PC-3 (cell line): ENCODE results near the gene SFTPB. TPM values are rescaled to one million over a fixed set of nuclear protein-coding genes. Genes with fewer than 3 reads are reported as not detected.

Experiments
- ATAC-seq: fragments of 200-7000 bp; cut with Tn5 transposase; 2 replicates; pipeline ENCODE4 v1.9.1; 2020; ENCODE audit warnings: mild to moderate bottlenecking, moderate library complexity
- BruUV-seq: library from RNA; stranded (reverse); fragments of 400-500 nt; replicated peaks from 2 replicates; lab custom pipeline; 2021; lab: Mats Ljungman, UMichigan
- CTCF ChIA-PET: fragments of 300-600 bp; sonication (Branson Sonifier 250); formaldehyde crosslinking; loops from one replicate; lab custom pipeline; 2022; ENCODE audit warnings: antibody characterized with exemption; lab: Charles Lee
- POLR2A ChIA-PET: fragments of 300-600 bp; sonication (Branson Sonifier 250); formaldehyde crosslinking; loops from one replicate; lab custom pipeline; 2022; ENCODE audit warnings: antibody characterized with exemption; ENCODE audit not compliant: unreplicated experiment; lab: Charles Lee
- DNase-seq: peaks from one replicate; pipeline ENCODE4 v3.0.0-alpha.2; 2015
- H2AFZ ChIP-seq: fragments of 300-600 bp; sonication (generic); 2 replicates; pipeline ENCODE4 v1.6.0; 2016; ENCODE audit warnings: antibody characterized with exemption, low read length
- H3F3A ChIP-seq: fragments of 300-600 bp; sonication (generic); one replicate; pipeline ENCODE4 v1.6.0; 2017; ENCODE audit warnings: antibody characterized with exemption, low read length, control low read depth, mild to moderate bottlenecking; ENCODE audit not compliant: unreplicated experiment
- H3K27ac ChIP-seq: fragments of 300-600 bp; sonication (generic); 2 replicates; pipeline ENCODE4 v1.5.1; 2016; ENCODE audit warnings: mild to moderate bottlenecking, low read length
- H3K27me3 ChIP-seq: fragments of 300-600 bp; sonication (generic); 2 replicates; pipeline ENCODE4 v1.6.1; 2016; ENCODE audit warnings: low read length, mixed read lengths
- H3K36me3 ChIP-seq: fragments of 300-600 bp; sonication (generic); 2 replicates; pipeline ENCODE4 v1.6.1; 2016; ENCODE audit warnings: low read depth, mixed run types, low read length, mixed read lengths
- H3K4me1 ChIP-seq: fragments of 300-600 bp; sonication (generic); 2 replicates; pipeline ENCODE4 v1.5.1; 2016; ENCODE audit warnings: low read length; ENCODE audit not compliant: insufficient read depth
- H3K4me2 ChIP-seq: fragments of 300-600 bp; sonication (generic); 2 replicates; pipeline ENCODE4 v1.6.0; 2016; ENCODE audit warnings: low read length
- H3K4me3 ChIP-seq: fragments of 300-600 bp; sonication (generic); 2 replicates; pipeline ENCODE4 v1.5.1; 2016; ENCODE audit warnings: mild to moderate bottlenecking, low read length, mixed read lengths
- H3K79me2 ChIP-seq: fragments of 300-600 bp; sonication (generic); 2 replicates; pipeline ENCODE4 v1.6.1; 2017; ENCODE audit warnings: low read length, mixed read lengths
- H3K9ac ChIP-seq: fragments of 300-600 bp; sonication (generic); 2 replicates; pipeline ENCODE4 v1.6.0; 2016; ENCODE audit warnings: mild to moderate bottlenecking, low read length
- H3K9me2 ChIP-seq: fragments of 300-600 bp; sonication (generic); replicated peaks from 2 replicates; pipeline ENCODE4 v1.6.1; 2016; ENCODE audit warnings: mixed run types, low read length, mixed read lengths
- H3K9me3 ChIP-seq: fragments of 300-600 bp; sonication (generic); 2 replicates; pipeline ENCODE4 v1.6.1; 2016; ENCODE audit warnings: low read length, mixed read lengths
- H4K20me1 ChIP-seq: fragments of 300-600 bp; sonication (generic); 2 replicates; pipeline ENCODE4 v1.6.1; 2016; ENCODE audit warnings: low read length, mixed read lengths
- CTCF ChIP-seq: fragments of 300-600 bp; sonication (generic); conservative IDR thresholded peaks from 2 replicates; pipeline ENCODE4 v1.5.1; 2017; ENCODE audit warnings: antibody characterized with exemption, low read depth, mild to moderate bottlenecking, low read length
- EZH2 ChIP-seq: fragments of 300-600 bp; sonication (generic); IDR thresholded peaks from one replicate; pipeline ENCODE4 v1.6.1; 2017; ENCODE audit warnings: antibody characterized with exemption, mild to moderate bottlenecking, low read length; ENCODE audit not compliant: unreplicated experiment
- EZH2phosphoT487 ChIP-seq: fragments of 300-600 bp; sonication (generic); IDR thresholded peaks from 2 replicates; pipeline ENCODE4 v1.6.1; 2018; ENCODE audit warnings: mild to moderate bottlenecking, antibody characterized with exemption, low read length, borderline replicate concordance
- intact Hi-C: fragments of 100-400 bp; cut with micrococcal nuclease; formaldehyde crosslinking; loops from 2 replicates; pipeline ENCODE4 v1.9.0; 2023
- total RNA-seq: library from RNA; depleted of rRNA; stranded (reverse); fragments of >200 nt; gene quantifications from 2 replicates; pipeline ENCODE4 v1.2.3, GENCODE V29; 2014; rRNA removed

Gene SFTPB
- total RNA-seq, 1 experiment from 2014 or later = not detected

- TF ChIP-seq EZH2 (no peak), CTCF (no peak), EZH2phosphoT487 (no peak)
- H3K9me2 ChIP-seq = no peaks in the 10 kb centered on the region
- peaks cover 5% of the 10 kb centered on the region; the same call in 1 of the 2 replicates for H3K36me3 ChIP-seq
- ATAC-seq = peak; percentile 71
- TSS peak; percentile 68 for BruUV-seq
- peak within 1 kb of the TSS; percentile 95 for H2AFZ ChIP-seq
- H3K4me1 ChIP-seq = peaks cover 9% of the 10 kb centered on the region
- H3K4me2 ChIP-seq = peak within 1 kb of the TSS; percentile 98
- peak; percentile 81 for DNase-seq
- H3K9me3 ChIP-seq = no peaks in the 10 kb centered on the region
- CTCF ChIA-PET = no interaction called here
- no peaks in the 10 kb centered on the region for H4K20me1 ChIP-seq
- POLR2A ChIA-PET = interaction anchor here (0.6 to 1.3 kb wide), 2 partner anchors 17 to 634 kb away, joined by 4 to 11 read pairs; partner anchors contain the start of gene RNF181
- H3K27me3 ChIP-seq = no peaks in the 10 kb centered on the region
- H3F3A ChIP-seq = no peaks in the 10 kb centered on the region
- intact Hi-C loops = loop anchor here (1.0 to 5.0 kb wide), 2 partner anchors 10 to 495 kb away; partner anchors contain the start of genes POLR1A, PTCD3 and TMEM150A
- peak within 1 kb of the TSS; percentile 89 for H3K9ac ChIP-seq
- H3K4me3 ChIP-seq = peak within 1 kb of the TSS; percentile 86
- peak within 1 kb of the TSS; percentile 48 for H3K27ac ChIP-seq
- H3K79me2 ChIP-seq = peaks cover 44% of the 10 kb centered on the region
Measured at GRCh38 chr2:85611705-85612587, 56.1 kb downstream of the SFTPB start, which contains the start of gene C2orf68. TSS of gene C2orf68 (minus strand) at chr2:85612066. CDS start at chr2:85611984, 82 bp downstream.

GRCh38 chr2:85611217-85611704 lies 56.7 kb downstream of the SFTPB start:
- TF ChIP-seq CTCF (no peak), EZH2 (no peak), EZH2phosphoT487 (no peak)
- intact Hi-C loops = loop anchor here (1.0 to 5.0 kb wide), 2 partner anchors 9 to 496 kb away; partner anchors contain the start of genes POLR1A, PTCD3 and TMEM150A
- Histone ChIP-seq H3K4me2 (peak overlapping the region; percentile 98), H3K9me3 (no peaks in the 10 kb centered on the region), H3K9me2 (no peaks in the 10 kb centered on the region), H3K27me3 (no peaks in the 10 kb centered on the region), H3F3A (no peaks in the 10 kb centered on the region), H3K36me3 (peaks cover 5% of the 10 kb centered on the region; the same call in 1 of the 2 replicates), H2AFZ (peak overlapping the region; percentile 95), H3K4me3 (peak overlapping the region; percentile 86), H3K79me2 (peaks cover 37% of the 10 kb centered on the region), H3K9ac (peak overlapping the region; percentile 89), H4K20me1 (no peaks in the 10 kb centered on the region), H3K4me1 (peaks cover 9% of the 10 kb centered on the region), H3K27ac (peak overlapping the region; percentile 48)
- ChIA-PET CTCF (no interaction called here), POLR2A (interaction anchor here (0.6 to 1.3 kb wide), 3 partner anchors 16 to 635 kb away, joined by 4 to 11 read pairs (median 11); partner anchors contain the start of gene RNF181)
- BruUV-seq = TSS peak; percentile 33
- DNase-seq (no peak), ATAC-seq (peak; percentile 40)

Other genes with a start within 250 kb of the SFTPB start
- gene SH2D6, start 249.5 kb downstream of the SFTPB start, total RNA-seq = 0.12 TPM in 1 of 2 replicates, not detected in the other
- 304 and 309 TPM in 2 replicates for gene MAT2A, start 129.0 kb downstream of the SFTPB start, total RNA-seq
- gene GGCX, start 106.7 kb downstream of the SFTPB start, total RNA-seq = 34.8 and 46.7 TPM in 2 replicates
- gene VAMP8, start 90.6 kb downstream of the SFTPB start, total RNA-seq = 141 and 142 TPM in 2 replicates
- gene VAMP5, start 83.8 kb downstream of the SFTPB start, total RNA-seq = 0.40 TPM in 1 of 2 replicates, not detected in the other
- gene RNF181, start 72.5 kb downstream of the SFTPB start, total RNA-seq = 170 and 225 TPM in 2 replicates
- 3.9 and 4.9 TPM in 2 replicates for gene TMEM150A, start 65.5 kb downstream of the SFTPB start, total RNA-seq
- gene C2orf68, start 56.1 kb downstream of the SFTPB start, total RNA-seq = 26.6 and 27.6 TPM in 2 replicates
- gene USP39, start 52.0 kb downstream of the SFTPB start, total RNA-seq = 179 and 278 TPM in 2 replicates
- gene GNLY, start 26.2 kb upstream of the SFTPB start, total RNA-seq = not detected in 2 replicates
- 0.04 TPM in 1 of 2 replicates, not detected in the other for gene ATOH8, start 85.8 kb upstream of the SFTPB start, total RNA-seq
- gene ST3GAL5, start 220.8 kb upstream of the SFTPB start, total RNA-seq = 0.87 and 0.98 TPM in 2 replicates